HepG2 (cell line): Measurements from ENCODE around the gene MICAL3. TPM values are rescaled to one million over a fixed set of nuclear protein-coding genes. Genes with fewer than 3 reads are reported as not detected.

Experiments used
- AGO2 ChIP-seq: fragments of 200-400 bp; formaldehyde crosslinking; optimal IDR thresholded peaks from 2 replicates; pipeline ENCODE3; 2017; ENCODE audit warnings: mild to moderate bottlenecking, low read depth, low read length, moderate library complexity
- ATAD3A ChIP-seq: sonication (generic); formaldehyde crosslinking; IDR thresholded peaks from 2 replicates; pipeline ENCODE4 v1.4.0; 2020; ENCODE audit warnings: missing genetic modification reagents
- HDAC6 ChIP-seq: fragments of 200-600 bp; sonication (generic); IDR thresholded peaks from 2 replicates; pipeline ENCODE4 v1.7.0; 2017; ENCODE audit warnings: mild to moderate bottlenecking, antibody characterized with exemption, low read length, low read depth
- HNF1B ChIP-seq: sonication (generic); formaldehyde crosslinking; IDR thresholded peaks from 2 replicates; pipeline ENCODE4 v1.5.1; 2020; ENCODE audit warnings: mild to moderate bottlenecking, moderate library complexity, missing genetic modification reagents
- NR1H2 ChIP-seq: sonication (generic); formaldehyde crosslinking; IDR thresholded peaks from 2 replicates; pipeline ENCODE4 v1.8.1; 2022; ENCODE audit warnings: low read depth, missing genetic modification reagents, borderline replicate concordance
- PRDM15 ChIP-seq: sonication (generic); formaldehyde crosslinking; IDR thresholded peaks from 2 replicates; pipeline ENCODE4 v1.4.0; 2020; ENCODE audit warnings: missing genetic modification reagents
- PTBP1 ChIP-seq: fragments of 200-400 bp; formaldehyde crosslinking; IDR thresholded peaks from 2 replicates; pipeline ENCODE4 v1.6.1; 2018; ENCODE audit warnings: low read length, low read depth; ENCODE audit not compliant: poor library complexity, severe bottlenecking
- RARA ChIP-seq: IDR thresholded peaks from 2 replicates; pipeline ENCODE4 v1.6.1; 2016; ENCODE audit warnings: missing genetic modification reagents, missing compliant biosample characterization
- TEAD3 ChIP-seq: optimal IDR thresholded peaks from 2 replicates; pipeline ENCODE3; 2016; ENCODE audit warnings: borderline replicate concordance
- THYN1 ChIP-seq: sonication (generic); formaldehyde crosslinking; IDR thresholded peaks from 2 replicates; pipeline ENCODE4 v1.8.1; 2023; ENCODE audit warnings: low read depth, mild to moderate bottlenecking, moderate library complexity, missing genetic modification reagents, borderline replicate concordance
- YEATS4 ChIP-seq: sonication (generic); formaldehyde crosslinking; IDR thresholded peaks from 2 replicates; pipeline ENCODE4 v1.4.0; 2020; ENCODE audit warnings: missing genetic modification reagents, borderline replicate concordance
- ZBTB10 ChIP-seq: sonication (generic); formaldehyde crosslinking; IDR thresholded peaks from 2 replicates; pipeline ENCODE4 v1.4.0; 2020; ENCODE audit warnings: missing genetic modification reagents, borderline replicate concordance
- ZNF605 ChIP-seq: sonication (generic); formaldehyde crosslinking; IDR thresholded peaks from 2 replicates; pipeline ENCODE4 v1.8.0; 2022; ENCODE audit warnings: mild to moderate bottlenecking, missing genetic modification reagents
- ZNF687 ChIP-seq: sonication (generic); formaldehyde crosslinking; IDR thresholded peaks from 2 replicates; pipeline ENCODE4 v1.5.1; 2020; ENCODE audit warnings: mild to moderate bottlenecking, missing genetic modification reagents, moderate library complexity
- polyA plus RNA-seq, 8 experiments: library from polyadenylated mRNA; depleted of rRNA in 3 of 8; stranded (reverse) in 7 of 8; unstranded in 1 of 8; fragments of >200 nt; fragmentation: Illumina TruSeq in 4 of 8; extraction: Trizol in 4 of 8; gene quantifications; 2 replicates each; pipeline versions ENCODE4 v1.2.1 to v1.2.3, GENCODE V29; 2011 to 2016; ENCODE audit warnings: low read depth in 4 of 8, missing spikeins in 1 of 8, mixed read lengths in 1 of 8; ENCODE audit not compliant: insufficient read depth in 1 of 8
- total RNA-seq, 5 experiments: library from RNA; depleted of rRNA; stranded (reverse); fragments of >200 nt; fragmentation: Illumina TruSeq; extraction: Trizol; gene quantifications; 2 replicates each; pipeline ENCODE4 v1.2.3, GENCODE V29; 2016; ENCODE audit warnings: low read depth in 1 of 5

Gene MICAL3
- total and polyA plus RNA-seq, 2 of the 13 experiments (the other 11 are each of a cell fraction or from before 2014, with no cell fraction given) = 5.3 to 12.5 TPM

DNA sequence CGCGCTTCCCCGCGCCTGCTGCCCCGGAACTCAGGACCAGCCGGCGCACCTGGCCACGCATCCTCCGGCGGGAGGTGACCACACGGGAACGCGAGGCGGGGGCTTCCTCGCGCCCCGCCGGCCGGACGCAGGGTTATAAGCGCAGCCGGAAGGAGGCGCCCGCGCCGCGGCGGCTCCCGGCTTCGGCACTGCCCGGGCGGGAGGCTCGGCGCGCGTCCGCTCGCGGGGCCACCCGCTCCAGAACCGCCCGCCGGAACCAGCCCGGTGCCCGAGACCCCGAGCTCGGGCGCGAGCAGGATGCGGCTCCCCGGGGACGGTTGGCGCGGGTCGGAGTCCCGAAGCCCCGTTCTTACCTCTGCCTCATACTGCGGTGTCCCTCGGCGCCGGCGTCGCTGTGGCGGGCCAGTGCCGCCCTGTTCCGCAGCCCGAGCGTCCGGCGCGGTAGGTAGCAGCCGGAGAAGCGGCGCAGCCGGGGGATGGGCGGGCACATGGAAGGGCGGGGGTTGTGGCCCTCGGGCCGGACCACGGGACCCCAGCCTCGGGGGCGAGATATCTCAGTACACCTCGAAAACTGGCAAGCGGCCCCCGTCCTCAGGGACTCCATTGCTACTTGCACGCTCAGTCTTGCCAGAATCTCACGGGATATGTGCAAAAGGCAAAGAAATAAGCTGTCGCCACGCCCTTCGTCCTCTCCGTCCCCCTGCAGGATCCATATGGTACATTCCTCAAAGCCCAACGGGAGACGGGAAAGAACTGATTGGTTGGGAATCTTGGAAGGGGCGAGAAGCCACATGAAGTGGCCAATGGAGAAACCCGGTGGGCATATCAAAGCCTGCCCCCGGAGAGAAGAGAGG is 23.1 kb downstream of the MICAL3 start (continued):
- peak; percentile 60; the same call in 1 of the 2 replicates for TF ChIP-seq PRDM15
- 0 out of 2 replicates have a peak, but pooled peaks have one; percentile 51 for TF ChIP-seq NR1H2
- no peak for TF ChIP-seq ZBTB10 (CRISPR knock-in tag)
- TF ChIP-seq TEAD3 = no peak
- TF ChIP-seq PTBP1 = no peak
- TF ChIP-seq THYN1 (CRISPR knock-in tag) = no peak
- TF ChIP-seq ZNF687 = peak; percentile 65
- TF ChIP-seq HDAC6 = no peak
- peak; percentile 78; the same call in 1 of the 2 replicates for TF ChIP-seq YEATS4 (CRISPR knock-in tag)
- TF ChIP-seq ATAD3A = no peak
- TF ChIP-seq RARA (CRISPR knock-in tag) = no peak
- peak; percentile 75; the same call in 1 of the 2 replicates for TF ChIP-seq ZNF605
- TF ChIP-seq AGO2 = peak; percentile 13
- 0 out of 2 replicates have a peak, but pooled peaks have one; percentile 26 for TF ChIP-seq HNF1B (CRISPR knock-in tag)
